Measurements from ENCODE around the gene HDLBP. TPM values are rescaled to one million over a fixed set of nuclear protein-coding genes. Genes with fewer than 3 reads are reported as not detected.

HDLBP gene
- total and polyA plus RNA-seq, 10 of the 15 experiments (the other 5 are each of a cell fraction or from before 2014, with no cell fraction given): 19.5 to 383 (median 249) TPM

- TF ChIP-seq SIN3A (IDR thresholded peaks at IDR 0.05; ENCODE audit: low read depth, low read length) (no peak), TAF1 (IDR thresholded peaks at IDR 0.05; ENCODE audit: borderline replicate concordance, low read depth, low read length) (no peak), CBX5 (IDR thresholded peaks at IDR 0.05; ENCODE audit: low read depth) (no peak), SP1 (IDR thresholded peaks at IDR 0.05; ENCODE audit: low read depth, low read length) (no peak)
These were observed 36.8 kb upstream of the HDLBP start (continued) for GRCh38 chr2:241352227-241352626.

- H3K9ac ChIP-seq (ENCODE audit: control insufficient read depth, insufficient read depth, low read length): no peak overlapping the region
- ChIA-PET SMC1A (ENCODE audit: uncharacterized antibody, unreplicated experiment) (interaction anchor here (1.1 to 2.1 kb wide), 3 partner anchors 30 to 115 kb away, joined by 3 to 9 read pairs (median 3); no protein-coding TSS in a partner anchor), RAD21 (ENCODE audit: unreplicated experiment) (interaction anchor here (1.4 kb wide), 1 partner anchor 41 kb away, joined by 4 read pairs; no protein-coding TSS in a partner anchor), CTCF (interaction anchor here (1.0 to 2.5 kb wide), 4 partner anchors 11 to 41 kb away, joined by 3 to 7 read pairs (median 5); no protein-coding TSS in a partner anchor), POLR2A (no interaction called here)
- no peak for TF ChIP-seq FOS (IDR thresholded peaks at IDR 0.05; ENCODE audit: borderline replicate concordance, extremely low read depth, insufficient read length)
- TF ChIP-seq CUX1 (IDR thresholded peaks at IDR 0.05; ENCODE audit: insufficient replicate concordance, low read depth, low read length): no peak
- no peak for TF ChIP-seq REST (IDR thresholded peaks at IDR 0.05; ENCODE audit: low read depth, low read length)
- TF ChIP-seq NFYB (IDR thresholded peaks at IDR 0.05; ENCODE audit: insufficient read depth, low read depth, low read length): no peak
- no peak for TF ChIP-seq USF2 (IDR thresholded peaks at IDR 0.05; ENCODE audit: borderline replicate concordance, low read depth, low read length)
- no peak for TF ChIP-seq BHLHE40 (IDR thresholded peaks at IDR 0.05; ENCODE audit: borderline replicate concordance in 1 of 2, low read depth in 2 of 2, low read length in 1 of 2)
- no peak for TF ChIP-seq MYC (IDR thresholded peaks at IDR 0.05; ENCODE audit: insufficient read depth, insufficient read length, insufficient replicate concordance, low read length, severe bottlenecking)
- peaks cover 5% of the 10 kb centered on the region for H3K79me2 ChIP-seq (ENCODE audit: control insufficient read depth, insufficient read depth, low read length)
- WGBS (ENCODE audit: insufficient coverage, insufficient replicate concordance, low lambda C conversion rate, missing lambda C conversion rate): 66% methylated on average over 3 of the region's 3 CpGs
- FAIRE-seq: no peak
- H3K4me3 ChIP-seq: no peak overlapping the region
- H4K20me1 ChIP-seq (ENCODE audit: control insufficient read depth, insufficient read depth): no peaks in the 10 kb centered on the region
- H3K4me1 ChIP-seq (ENCODE audit: control insufficient read depth, insufficient read depth, low read length): no peaks in the 10 kb centered on the region; the same call in 1 of the 2 replicates
- no TSS peak for BruUV-seq (replicated peaks)
- no peaks in the 10 kb centered on the region for H3K27me3 ChIP-seq (replicated peaks in 1 of 2; ENCODE audit: control insufficient read depth in 2 of 2, insufficient read depth in 2 of 2, low read length in 1 of 2)
- ATAC-seq: no peak
- intact Hi-C loops (cut with micrococcal nuclease; ENCODE audit: unreplicated experiment): loop anchor here (10.0 kb wide), 1 partner anchor 263 kb away; no protein-coding TSS in a partner anchor
- no peak for DNase-seq (ENCODE audit: low read depth, low spot score)
- no peaks in the 10 kb centered on the region for H3K9me3 ChIP-seq (replicated peaks; ENCODE audit: control insufficient read depth, insufficient read depth, low read length)
- H3K36me3 ChIP-seq (ENCODE audit: control insufficient read depth in 2 of 2, insufficient read depth in 2 of 2, low read length in 1 of 2): peaks cover 15 to 35% of the 10 kb centered on the region in 2 experiments
- H3K27ac ChIP-seq (ENCODE audit: control insufficient read depth, insufficient read depth): no peak overlapping the region
- H2AFZ ChIP-seq (ENCODE audit: control insufficient read depth, low read depth, low read length): no peak overlapping the region
- H3K4me2 ChIP-seq (ENCODE audit: control insufficient read depth, insufficient read depth): no peak overlapping the region
- in situ Hi-C loops (cut with MboI): loop anchor here (5.0 kb wide), 1 partner anchor 526 kb away; no protein-coding TSS in a partner anchor
These were observed 36.2 kb upstream of the HDLBP start for GRCh38 chr2:241351640-241352031.

Measured in GM12878 (cell line).